Measurements from ENCODE around the gene CLDN5. TPM values are rescaled to one million over a fixed set of nuclear protein-coding genes. Genes with fewer than 3 reads are reported as not detected.

The CLDN5 gene
- total and polyA plus RNA-seq, 2 of the 8 experiments (the other 6 are each of a cell fraction or from before 2014, with no cell fraction given): 1.2 to 1.6 TPM

DNA sequence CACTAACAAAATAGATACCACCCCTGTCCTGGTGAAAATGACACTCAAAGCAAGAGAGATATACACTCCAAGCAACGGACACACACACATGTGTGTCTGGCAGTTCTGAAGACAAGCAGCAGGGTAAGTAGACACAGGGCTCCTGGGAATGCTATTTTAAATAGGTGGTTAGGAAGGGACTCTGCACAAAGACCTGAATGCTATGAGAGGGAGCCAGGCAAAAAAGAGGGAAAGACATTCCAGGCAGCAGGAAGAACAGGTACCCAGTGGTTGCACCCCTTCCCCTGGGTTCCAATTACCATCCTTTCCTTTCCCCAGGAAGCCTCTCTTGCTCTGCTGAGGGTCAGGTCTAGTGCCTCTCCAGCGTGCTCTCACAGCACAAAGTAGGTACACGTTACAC is 48.2 kb downstream of the CLDN5 start (continued):
- TF ChIP-seq SIN3A (conservative IDR thresholded peaks at IDR 0.05 in 1 of 2, IDR thresholded peaks at IDR 0.05 in 1 of 2; ENCODE audit: low read depth in 1 of 2, low read length in 2 of 2) (no peak), KDM1A (IDR thresholded peaks at IDR 0.05; ENCODE audit: borderline replicate concordance, low read length) (no peak), CEBPB (IDR thresholded peaks at IDR 0.05; ENCODE audit: low read depth, low read length) (no peak), SUZ12 (IDR thresholded peaks at IDR 0.05; ENCODE audit: low read length) (no peak), BRCA1 (IDR thresholded peaks at IDR 0.05; ENCODE audit: low read depth, low read length) (no peak), PHF8 (conservative IDR thresholded peaks at IDR 0.05; ENCODE audit: low read depth, low read length) (no peak), BCL11A (IDR thresholded peaks at IDR 0.05; ENCODE audit: low read depth in 2 of 2, low read length in 2 of 2) (no peak)

Data from H1 (cell line).